ENCODE data around the gene LDLRAD4.

LDLRAD4 gene

GRCh38 chr18:13625843-13626543 is 407.4 kb downstream of the LDLRAD4 start:
- DNase-seq, result no peak

GRCh38 chr18:13626544-13626908 is 408.0 kb downstream of the LDLRAD4 start:
- DNase-seq, result no peak

DNA sequence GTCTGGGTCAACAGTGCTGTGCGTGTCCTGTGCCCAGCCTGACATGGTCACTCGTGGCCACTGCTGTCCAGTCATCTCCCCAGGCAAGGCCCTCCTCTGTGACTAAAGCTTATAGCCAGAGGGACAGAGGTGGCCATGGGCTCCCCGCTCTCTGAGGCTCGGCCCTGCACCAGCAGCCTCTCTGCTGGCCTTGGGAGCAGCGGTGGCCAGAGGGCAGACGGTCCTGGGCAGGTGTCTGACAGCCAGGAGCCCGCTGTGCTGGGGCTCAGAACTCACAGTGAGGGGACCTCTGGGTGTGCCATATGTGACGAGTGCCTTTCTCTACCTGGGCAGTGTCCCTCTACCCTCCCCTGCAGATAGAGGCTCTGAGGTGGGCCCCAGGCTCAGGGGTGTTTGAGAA is 409.1 kb downstream of the LDLRAD4 start:
- no peak for DNase-seq

GRCh38 chr18:13628211-13628610 is 409.7 kb downstream of the LDLRAD4 start:
- peak in 1 of 2 experiments; percentile 0 for DNase-seq

- DNase-seq, result peak; percentile 52 to 62
Measured at GRCh38 chr18:13629841-13630715, 411.5 kb downstream of the LDLRAD4 start.

DNA sequence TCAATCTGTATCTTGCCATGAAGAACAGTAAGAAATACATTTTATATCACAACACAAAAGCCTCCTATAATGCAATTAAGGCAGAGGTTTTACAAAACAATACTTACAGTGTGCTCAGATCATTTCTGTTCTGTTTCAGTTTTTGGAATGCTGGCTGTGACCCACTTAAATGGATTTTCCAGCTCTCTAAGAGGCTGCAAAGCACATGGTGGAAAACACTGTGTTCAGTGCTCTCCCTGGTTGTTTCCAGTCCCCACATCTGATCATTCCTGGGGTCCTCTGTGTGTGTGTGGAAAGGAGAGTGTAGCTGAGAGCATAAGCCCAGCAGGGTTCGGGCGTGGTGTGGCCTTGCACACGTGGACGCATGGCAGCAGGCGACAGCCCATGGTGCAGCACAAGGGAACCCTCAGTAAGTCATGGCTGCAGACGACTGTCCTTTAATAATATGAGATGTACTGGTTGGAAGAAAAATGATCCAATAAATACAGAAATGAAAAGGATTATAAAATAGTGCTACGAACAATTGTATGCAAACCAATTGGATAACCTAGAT is 412.2 kb downstream of the LDLRAD4 start:
- no peak for DNase-seq

DNA sequence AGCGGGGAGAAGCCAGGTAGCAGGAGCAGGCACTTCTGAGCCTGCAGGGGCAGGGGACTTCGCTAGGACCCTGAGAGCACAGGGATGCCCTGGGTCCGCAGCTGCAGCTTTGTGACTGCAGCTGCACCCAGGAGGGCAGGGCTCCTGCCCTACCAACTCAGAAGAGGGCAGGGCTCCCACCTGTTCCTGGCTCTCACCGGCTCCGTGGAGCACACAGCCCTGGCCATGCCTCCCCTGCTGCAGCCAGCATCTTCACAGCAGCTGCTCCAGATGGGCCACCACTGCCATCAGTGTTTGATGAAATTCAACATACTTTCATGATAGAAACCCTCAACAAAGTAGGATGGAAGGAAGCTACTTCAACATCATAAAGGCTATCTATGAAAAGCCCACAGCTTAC is 415.1 kb downstream of the LDLRAD4 start:
- no peak for DNase-seq

DNA sequence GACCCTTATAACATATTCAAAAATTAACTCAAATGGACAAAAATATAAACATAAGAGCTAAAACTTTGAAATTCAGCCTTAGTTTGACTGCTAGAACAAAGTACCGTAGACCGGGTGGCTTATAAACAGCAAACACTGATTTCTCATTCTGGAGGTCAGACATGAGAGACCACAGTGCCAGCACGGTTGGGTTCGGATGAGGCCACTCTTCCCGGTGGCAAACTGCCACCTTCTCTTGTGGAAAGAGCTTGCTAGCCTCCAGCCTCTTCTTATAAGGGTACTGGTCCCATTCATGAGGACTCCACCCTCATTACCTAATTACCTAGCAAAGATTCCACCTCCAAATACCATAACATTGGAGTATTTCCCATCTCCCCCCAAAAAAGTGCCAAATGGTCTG is 416.5 kb downstream of the LDLRAD4 start:
- no peak for DNase-seq

DNA sequence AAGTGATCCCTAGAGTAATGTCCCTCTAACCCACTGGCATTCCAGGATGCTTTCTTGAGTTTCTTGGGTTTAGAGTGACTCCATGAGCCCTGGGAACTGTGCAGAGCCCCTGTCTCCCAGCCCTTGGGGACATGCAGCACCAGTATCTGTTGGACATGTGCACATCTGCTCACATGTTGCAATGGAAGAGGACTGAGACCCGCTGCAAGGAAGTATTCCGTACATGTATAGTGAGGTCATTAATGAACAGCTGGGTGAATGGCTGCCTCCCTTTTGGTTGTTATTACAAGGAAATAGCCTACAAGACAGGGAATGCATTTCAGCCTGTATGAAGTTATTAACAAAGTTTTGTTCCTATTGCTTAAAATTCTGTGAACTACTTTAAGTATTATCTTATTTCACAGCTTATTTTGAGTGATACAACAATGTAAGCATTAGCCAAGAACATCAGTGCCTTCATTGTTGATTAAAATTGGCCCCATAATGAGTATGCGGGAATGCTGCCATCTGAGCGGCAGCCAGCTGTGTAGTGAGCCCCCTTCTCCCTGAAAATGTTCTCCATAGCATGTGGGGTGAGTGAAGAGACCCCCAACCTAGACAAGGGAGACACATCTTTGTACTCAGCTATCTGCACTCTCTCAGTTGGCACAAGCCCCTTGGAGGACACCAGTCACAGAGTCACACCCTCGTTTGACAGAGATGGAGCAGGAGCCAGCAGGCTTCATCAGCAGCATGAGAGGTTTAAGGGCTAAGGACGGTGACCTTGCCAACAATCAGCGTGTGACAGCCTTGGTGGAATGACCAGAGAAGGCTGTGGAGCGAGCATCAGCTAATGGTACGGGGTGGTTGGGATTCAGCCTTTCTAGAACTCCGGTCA is 420.4 kb downstream of the LDLRAD4 start:
- DNase-seq, result no peak

DNA sequence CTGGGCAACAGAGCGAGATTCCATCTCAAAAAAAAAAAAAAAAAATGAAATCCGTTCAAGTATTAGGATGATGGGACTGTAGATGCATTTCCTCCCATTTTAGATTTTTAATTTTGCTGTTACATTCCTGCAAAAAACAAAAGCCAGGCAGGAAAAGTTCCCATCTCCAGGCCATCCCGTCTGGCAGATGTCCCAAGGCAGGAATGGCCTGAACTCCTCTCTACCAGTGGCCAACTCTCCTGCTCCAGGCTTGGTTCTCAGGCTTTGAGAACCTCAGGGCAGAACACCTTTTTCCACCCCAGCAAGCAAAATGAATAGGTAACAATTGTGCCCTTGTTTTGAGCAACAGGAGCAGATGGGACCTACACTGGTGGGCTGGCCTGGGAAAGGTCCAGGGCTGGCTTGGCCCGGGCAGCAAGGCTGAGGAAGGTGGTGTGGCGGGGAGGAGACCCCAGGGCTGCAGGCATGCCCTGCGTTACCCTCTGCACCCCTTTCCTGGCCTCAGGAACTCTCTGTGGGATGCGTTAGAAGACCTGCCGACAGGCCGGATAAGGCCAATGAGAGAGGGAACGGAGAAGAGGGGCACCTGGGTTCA is 421.8 kb downstream of the LDLRAD4 start:
- no peak for DNase-seq

GRCh38 chr18:13641551-13642439 is 423.2 kb downstream of the LDLRAD4 start:
- no peak for DNase-seq

DNA sequence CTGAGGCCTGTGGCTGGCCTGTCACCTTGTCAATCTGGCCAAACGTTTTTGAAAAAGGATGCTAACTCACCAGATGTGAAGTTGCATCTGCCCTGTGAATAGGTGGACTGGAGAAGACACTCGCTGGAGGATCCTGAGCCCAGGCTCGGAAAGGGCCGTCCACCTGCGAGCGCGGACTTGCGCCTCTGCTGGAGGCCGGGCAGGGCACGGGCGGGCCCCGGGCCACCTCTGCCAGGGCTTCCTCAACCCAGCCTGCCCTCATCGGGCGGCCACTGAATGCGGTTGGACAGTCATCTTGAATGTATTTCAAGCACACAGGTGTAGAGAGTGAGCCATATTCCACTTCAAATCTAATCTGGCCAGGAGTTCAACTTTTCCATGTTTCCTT is 423.9 kb downstream of the LDLRAD4 start:
- DNase-seq, result no peak

- no peak for DNase-seq
Measured at GRCh38 chr18:13643261-13643751, 424.7 kb downstream of the LDLRAD4 start.

- DNase-seq, result no peak
Measured at GRCh38 chr18:13645093-13645492, 426.5 kb downstream of the LDLRAD4 start.

GRCh38 chr18:13646633-13647032 is 428.1 kb downstream of the LDLRAD4 start:
- DNase-seq, result no peak

GRCh38 chr18:13647761-13648160 is 429.2 kb downstream of the LDLRAD4 start:
- no peak for DNase-seq

DNA sequence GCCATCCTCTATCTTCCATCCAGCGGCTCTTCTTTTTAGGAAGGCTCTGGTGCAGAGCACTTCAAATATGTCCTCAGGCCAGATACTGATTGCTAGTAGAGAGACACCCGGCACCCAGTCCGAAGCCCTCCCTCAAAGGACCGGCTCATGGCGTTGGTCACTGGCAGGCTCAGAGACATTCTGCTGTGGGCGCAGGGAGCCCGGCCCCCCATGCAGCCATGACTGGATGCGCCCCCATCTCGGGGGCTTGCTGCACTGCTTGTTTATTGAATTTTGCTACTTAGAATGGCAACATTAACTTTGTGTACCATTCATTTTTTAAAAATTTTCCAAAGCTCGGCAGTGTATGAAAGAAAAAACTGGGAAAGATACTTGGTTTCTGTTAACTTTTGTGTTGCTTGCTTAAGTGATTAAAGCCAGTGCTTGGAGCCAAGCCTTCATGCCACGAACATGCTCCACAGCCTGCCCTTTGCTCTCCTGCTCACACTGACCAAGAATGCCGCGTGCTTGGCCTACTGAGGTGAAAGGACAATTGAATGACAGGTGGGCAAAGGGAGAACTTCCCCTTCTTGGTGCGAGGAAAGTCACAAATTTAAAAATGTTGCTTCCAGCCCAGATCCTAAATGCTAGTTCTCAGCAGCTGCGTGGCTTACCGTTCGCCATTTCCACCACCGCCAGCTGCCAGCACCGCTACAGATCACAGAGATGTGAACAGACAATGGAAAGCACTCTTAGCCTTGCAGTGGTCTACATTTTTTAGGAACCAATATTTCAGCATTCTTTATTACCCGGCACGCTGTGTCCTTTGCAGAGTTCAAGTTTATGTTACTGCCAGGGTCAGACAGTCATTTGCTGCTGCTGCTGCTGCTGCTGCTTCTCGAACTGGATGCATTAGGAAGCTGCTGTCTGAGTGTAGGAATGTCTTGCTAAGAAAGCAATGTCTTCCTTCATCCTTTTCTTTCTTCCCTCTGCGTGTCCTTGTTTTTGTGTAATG is 431.1 kb downstream of the LDLRAD4 start:
- no peak for DNase-seq

DNA sequence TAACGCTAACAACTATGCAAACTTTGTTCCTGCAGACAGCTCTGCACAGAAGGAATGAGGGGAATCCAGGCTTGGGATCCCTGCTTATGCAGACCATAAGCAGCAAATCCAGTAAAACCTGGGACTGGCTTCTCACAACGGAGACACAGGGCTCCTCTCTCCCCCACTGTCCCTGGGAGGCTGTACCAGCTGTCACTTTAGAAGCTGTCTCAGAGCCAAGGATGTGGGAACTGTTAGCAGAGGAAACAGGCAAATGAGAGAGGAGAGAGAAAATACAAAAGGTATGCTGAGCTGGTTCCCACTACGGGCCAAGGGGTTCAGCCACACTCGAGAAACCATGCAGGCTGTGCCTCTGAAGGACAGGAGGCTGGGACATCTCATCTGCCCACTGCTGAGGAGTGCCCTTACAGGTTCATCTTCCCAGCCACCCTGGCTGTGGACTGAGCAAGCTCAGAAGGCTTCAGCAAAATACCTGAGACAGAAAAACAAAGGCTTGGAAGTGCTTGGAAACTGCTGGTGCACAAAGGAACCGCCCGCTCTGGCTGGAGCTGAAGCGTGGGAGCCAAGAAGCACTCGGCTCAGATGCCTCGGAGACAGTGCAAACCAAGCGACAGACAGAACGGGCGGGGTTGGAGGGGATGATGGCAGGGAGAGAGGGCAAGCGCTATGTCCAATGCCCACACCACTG is 435.3 kb downstream of the LDLRAD4 start:
- DNase-seq, result no peak

DNA sequence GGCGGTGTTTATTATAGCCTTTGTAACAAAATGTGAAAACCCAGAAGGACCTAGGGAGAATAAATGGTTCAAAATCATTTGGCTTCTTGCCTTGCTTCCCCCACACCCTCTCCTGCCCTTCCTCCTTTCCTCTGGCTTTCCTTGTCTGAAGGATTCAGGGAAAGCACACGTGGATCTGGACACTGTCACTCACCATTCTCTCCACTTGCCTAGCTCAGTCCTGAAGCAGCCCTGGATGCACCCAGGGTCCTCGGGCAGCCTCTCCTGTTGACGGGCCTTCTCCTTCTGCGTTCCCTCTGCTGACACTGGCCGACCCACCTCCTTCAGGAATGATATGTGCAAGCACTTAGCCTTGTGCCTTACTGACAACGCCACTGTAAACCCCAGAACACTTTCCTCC is 439.4 kb downstream of the LDLRAD4 start:
- no peak for DNase-seq

Measured in NCI-H2081 (cell line).